BLaER1 (cell line): ENCODE results near the gene GTF2IRD1.
A peak's percentile ranks its signal among the peaks of the same experiment; 100 is the strongest.

Experiments used
- H3K27ac ChIP-seq: shearing (Covaris generic); formaldehyde crosslinking; 2 replicates; pipeline ENCODE4 v1.8.1; 2022
- H3K27me3 ChIP-seq: shearing (Covaris generic); formaldehyde crosslinking; 2 replicates; pipeline ENCODE4 v1.8.1; 2022
- H3K36me3 ChIP-seq: shearing (Covaris generic); formaldehyde crosslinking; 2 replicates; pipeline ENCODE4 v1.8.1; 2022
- H3K4me1 ChIP-seq: shearing (Covaris generic); formaldehyde crosslinking; 2 replicates; pipeline ENCODE4 v1.8.1; 2022
- H3K4me2 ChIP-seq: shearing (Covaris generic); formaldehyde crosslinking; 2 replicates; pipeline ENCODE4 v1.8.1; 2022
- H3K4me3 ChIP-seq: shearing (Covaris generic); formaldehyde crosslinking; 2 replicates; pipeline ENCODE4 v1.8.1; 2022
- H3K9ac ChIP-seq: shearing (Covaris generic); formaldehyde crosslinking; 2 replicates; pipeline ENCODE4 v1.8.1; 2022
- H3K9me3 ChIP-seq: shearing (Covaris generic); formaldehyde crosslinking; 2 replicates; pipeline ENCODE4 v1.8.1; 2022
- H4K20me1 ChIP-seq: shearing (Covaris generic); formaldehyde crosslinking; 2 replicates; pipeline ENCODE4 v1.8.1; 2022
- Cebpa-rat ChIP-seq: shearing (Covaris generic); IDR thresholded peaks from 2 replicates; pipeline ENCODE4 v1.8.1; 2022

The GTF2IRD1 gene

DNA sequence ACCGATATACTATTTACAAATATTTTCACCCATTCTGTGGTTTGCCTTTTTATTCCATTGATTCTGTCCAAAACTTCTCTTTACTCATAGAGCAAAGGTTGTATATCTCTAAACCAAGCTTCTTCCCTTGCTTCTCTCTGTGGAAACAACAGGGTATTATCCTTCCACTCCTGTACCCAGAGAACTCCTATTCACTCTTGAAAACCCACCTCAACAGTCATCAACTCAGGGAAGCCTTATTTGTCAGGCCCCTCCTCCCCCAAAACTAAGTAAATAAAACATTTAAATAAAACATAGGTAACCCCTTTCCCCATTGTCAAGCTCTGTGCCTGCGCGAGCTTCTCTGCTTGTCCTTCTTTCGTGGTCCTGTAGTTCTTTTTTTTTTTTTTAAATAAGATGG, 44.6 kb downstream of the GTF2IRD1 start:
- Histone ChIP-seq H3K9ac (no peak overlapping the region), H3K4me3 (no peak overlapping the region), H3K4me1 (peaks cover 43% of the 10 kb centered on the region), H3K4me2 (no peak overlapping the region), H3K9me3 (no peaks in the 10 kb centered on the region), H3K36me3 (peaks cover 36% of the 10 kb centered on the region), H3K27me3 (no peaks in the 10 kb centered on the region), H3K27ac (no peak overlapping the region), H4K20me1 (peaks cover 99% of the 10 kb centered on the region)
- TF ChIP-seq Cebpa-rat, result no peak

DNA sequence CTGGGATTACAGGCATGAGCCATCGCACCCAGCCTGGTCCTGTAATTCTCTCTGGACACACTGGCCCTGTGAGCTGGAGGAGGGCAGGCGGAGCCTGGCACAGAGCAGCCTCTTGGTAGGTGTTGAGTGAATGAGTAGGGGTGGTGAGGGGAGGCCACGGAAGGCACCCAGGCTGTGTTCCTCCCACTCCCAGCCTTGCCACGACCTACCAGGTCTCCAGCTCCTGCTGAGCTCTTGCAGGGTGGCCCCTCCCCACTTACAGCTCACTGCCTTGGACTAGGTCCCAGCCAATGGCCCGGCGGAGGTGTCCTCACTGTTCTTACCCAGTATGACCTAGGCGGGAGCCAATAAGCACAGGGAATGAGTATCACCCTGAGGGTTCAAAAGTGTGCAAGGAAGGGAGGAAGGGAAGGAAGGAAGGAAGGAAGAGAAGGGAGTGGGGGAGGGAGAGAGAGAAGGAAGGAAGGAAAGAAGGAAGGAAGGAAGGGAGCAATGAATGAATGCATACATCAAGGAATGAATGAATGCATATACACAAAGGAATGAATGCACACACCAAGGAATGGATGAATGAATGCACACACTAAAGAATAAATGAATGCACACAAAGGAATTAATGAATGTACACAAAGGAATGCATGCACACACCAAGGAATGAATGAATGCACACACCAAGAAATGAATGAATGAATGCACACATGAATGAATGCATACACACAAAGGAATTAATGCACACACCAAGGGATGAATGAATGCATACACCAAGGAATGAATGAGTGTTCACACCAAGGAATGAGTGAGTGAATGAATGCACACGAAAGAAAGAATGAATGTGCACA, 45.5 kb downstream of the GTF2IRD1 start:
- Histone ChIP-seq H3K4me3 (no peak overlapping the region), H3K27ac (no peak overlapping the region), H4K20me1 (peaks cover 99% of the 10 kb centered on the region), H3K27me3 (no peaks in the 10 kb centered on the region), H3K4me2 (no peak overlapping the region), H3K9me3 (no peaks in the 10 kb centered on the region), H3K9ac (no peak overlapping the region), H3K36me3 (peaks cover 37% of the 10 kb centered on the region; the same call in 1 of the 2 replicates), H3K4me1 (peaks cover 35% of the 10 kb centered on the region)
- no peak for TF ChIP-seq Cebpa-rat

DNA sequence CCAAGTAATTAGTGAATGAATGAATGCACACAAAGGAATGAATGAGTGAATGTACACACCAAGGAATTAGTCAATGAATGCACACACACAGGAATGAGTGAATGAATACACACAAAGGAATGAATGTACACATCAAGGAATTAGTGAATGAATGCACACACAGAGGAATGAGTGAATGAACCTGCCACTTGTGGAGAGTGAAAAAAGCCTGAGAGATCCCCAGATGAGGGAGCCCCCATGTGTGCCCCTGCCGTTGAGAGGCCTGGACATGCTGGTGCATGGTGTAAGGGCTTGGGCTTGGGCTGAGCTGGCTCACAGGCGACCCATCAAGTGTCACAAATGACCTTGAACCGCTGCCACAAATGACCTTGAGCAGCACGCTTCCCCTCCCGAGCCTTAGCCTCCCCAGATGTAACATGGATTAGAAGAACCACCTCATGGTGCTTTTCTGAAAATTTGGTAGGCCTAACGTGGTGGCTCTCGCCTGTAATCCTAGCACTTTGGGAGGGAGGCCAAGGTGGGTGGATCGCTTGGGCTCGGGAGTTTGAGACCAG, 46.2 kb downstream of the GTF2IRD1 start:
- peak overlapping the region; percentile 20; the same call in 1 of the 2 replicates for H3K4me2 ChIP-seq
- no peaks in the 10 kb centered on the region for H3K9me3 ChIP-seq
- H3K36me3 ChIP-seq, result peaks cover 40% of the 10 kb centered on the region; the same call in 1 of the 2 replicates
- peaks cover 31% of the 10 kb centered on the region for H3K4me1 ChIP-seq
- no peaks in the 10 kb centered on the region for H3K27me3 ChIP-seq
- no peak overlapping the region for H3K9ac ChIP-seq
- H3K4me3 ChIP-seq, result no peak overlapping the region
- no peak for TF ChIP-seq Cebpa-rat
- H4K20me1 ChIP-seq, result peaks cover 99% of the 10 kb centered on the region
- H3K27ac ChIP-seq, result no peak overlapping the region

DNA sequence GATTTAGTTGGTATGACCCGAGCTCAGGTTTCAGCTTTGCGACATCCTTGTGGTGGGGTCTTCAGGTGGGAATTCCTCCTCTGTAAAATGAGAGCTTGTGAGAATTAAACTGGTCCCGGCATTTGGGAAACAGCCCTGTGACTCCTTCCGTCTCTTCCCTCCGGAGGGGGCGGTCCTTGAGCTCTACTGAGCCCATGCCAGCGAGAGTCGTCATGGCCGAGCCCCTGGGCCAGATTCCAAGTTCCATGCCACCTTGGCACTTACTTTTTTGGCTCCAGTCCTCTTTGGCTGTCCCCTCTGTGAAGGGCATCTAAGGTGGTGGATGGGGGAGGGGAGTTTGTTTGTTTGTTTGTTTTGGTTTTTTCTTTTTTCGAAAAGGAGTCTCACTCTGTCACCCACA, 47.6 kb downstream of the GTF2IRD1 start:
- no peak overlapping the region for H3K27ac ChIP-seq

DNA sequence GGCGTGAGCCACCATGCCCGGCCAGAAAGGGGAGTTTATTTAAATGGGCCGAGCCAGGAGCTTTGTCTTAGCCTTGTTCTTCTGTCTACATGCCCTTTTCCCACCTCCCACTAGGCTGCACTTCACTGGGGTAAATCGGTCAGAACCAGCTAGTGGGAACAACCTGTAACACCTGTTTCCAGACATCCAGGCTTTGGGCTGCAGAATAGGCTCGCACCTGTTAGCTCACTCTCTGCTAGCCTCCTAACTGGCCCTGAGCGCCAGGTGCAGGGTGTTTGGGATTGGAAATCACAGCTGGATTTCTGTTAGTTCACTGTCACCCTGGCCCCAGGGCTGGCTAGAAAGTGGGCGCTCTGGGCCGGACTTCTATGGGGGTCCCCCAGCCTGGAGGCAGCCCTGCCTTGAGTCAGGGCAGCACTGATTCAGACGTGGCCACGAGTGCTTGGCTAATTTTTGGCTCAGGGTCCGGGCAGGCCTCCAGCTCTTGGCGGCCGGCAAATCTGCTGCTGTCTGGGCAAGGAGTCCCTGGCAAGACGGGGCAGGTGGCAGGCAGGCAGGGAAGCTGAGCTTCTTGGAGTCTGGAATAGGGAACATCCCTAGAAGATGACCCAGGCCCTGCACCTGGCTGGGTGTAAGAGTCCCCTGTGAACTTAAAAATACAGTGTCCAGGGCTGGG, 48.6 kb downstream of the GTF2IRD1 start:
- Histone ChIP-seq H3K4me3 (no peak overlapping the region), H3K27ac (no peak overlapping the region), H3K4me1 (peaks cover 24% of the 10 kb centered on the region), H3K27me3 (no peaks in the 10 kb centered on the region), H3K9me3 (no peaks in the 10 kb centered on the region), H3K36me3 (peaks cover 32% of the 10 kb centered on the region; the same call in 1 of the 2 replicates), H4K20me1 (peaks cover 99% of the 10 kb centered on the region), H3K9ac (no peak overlapping the region), H3K4me2 (no peak overlapping the region)
- no peak for TF ChIP-seq Cebpa-rat

More for the DNA sequence above, 47.6 kb downstream of the GTF2IRD1 start:
- no peak overlapping the region for H3K4me3 ChIP-seq
- H3K9me3 ChIP-seq, result no peaks in the 10 kb centered on the region
- no peak overlapping the region for H3K9ac ChIP-seq
- H3K27me3 ChIP-seq, result no peaks in the 10 kb centered on the region
- no peak overlapping the region for H3K4me2 ChIP-seq
- H3K36me3 ChIP-seq, result peaks cover 40% of the 10 kb centered on the region; the same call in 1 of the 2 replicates
- H3K4me1 ChIP-seq, result peaks cover 24% of the 10 kb centered on the region
- no peak for TF ChIP-seq Cebpa-rat
- H4K20me1 ChIP-seq, result peaks cover 99% of the 10 kb centered on the region

DNA sequence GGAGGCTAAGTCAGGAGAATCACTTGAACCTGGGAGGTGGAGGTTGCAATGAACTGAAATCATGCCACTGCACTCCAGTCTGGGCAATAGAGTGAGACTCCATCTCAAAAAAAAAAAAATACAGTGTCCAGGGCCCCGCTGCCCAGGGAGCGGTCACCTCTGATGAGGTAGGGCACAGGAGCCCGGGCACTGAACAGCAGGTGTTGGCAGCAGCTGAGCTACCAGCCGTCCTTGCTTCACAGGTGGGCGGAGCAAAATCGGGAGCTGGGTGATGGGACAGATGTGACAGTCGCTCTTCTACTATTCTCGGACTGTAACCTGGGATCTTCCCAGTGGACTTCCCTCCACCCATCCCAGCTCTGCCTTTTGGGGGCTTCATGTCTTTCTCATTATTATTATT, 49.4 kb downstream of the GTF2IRD1 start:
- peaks cover 38% of the 10 kb centered on the region for H3K36me3 ChIP-seq
- H3K9ac ChIP-seq, result no peak overlapping the region
- H3K9me3 ChIP-seq, result no peaks in the 10 kb centered on the region
- no peak overlapping the region for H3K27ac ChIP-seq
- TF ChIP-seq Cebpa-rat, result no peak
- peaks cover 99% of the 10 kb centered on the region for H4K20me1 ChIP-seq
- no peaks in the 10 kb centered on the region for H3K27me3 ChIP-seq
- peaks cover 24% of the 10 kb centered on the region for H3K4me1 ChIP-seq
- no peak overlapping the region for H3K4me3 ChIP-seq
- no peak overlapping the region for H3K4me2 ChIP-seq

DNA sequence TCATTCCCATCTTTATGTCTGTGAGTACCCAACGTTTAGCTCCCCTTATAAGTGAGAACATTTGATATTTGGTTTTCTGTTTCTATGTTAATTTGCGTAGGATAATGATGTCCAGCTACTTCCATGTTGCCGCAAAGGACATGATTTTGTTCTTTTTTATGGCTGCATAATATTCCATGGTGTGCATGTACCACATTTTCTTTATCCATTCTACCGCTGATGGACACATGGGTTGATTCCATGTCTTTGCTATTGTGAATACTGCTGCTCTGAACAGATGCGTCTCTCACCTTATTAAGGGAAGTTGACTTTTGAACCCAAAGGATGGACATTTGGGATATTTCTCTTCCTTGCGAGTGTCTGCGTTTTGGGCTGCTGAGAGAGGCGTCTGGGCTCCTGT, 50.2 kb downstream of the GTF2IRD1 start:
- H3K27ac ChIP-seq, result no peak overlapping the region
- H3K27me3 ChIP-seq, result no peaks in the 10 kb centered on the region
- peaks cover 100% of the 10 kb centered on the region for H4K20me1 ChIP-seq
- H3K4me1 ChIP-seq, result peaks cover 23% of the 10 kb centered on the region
- no peak overlapping the region for H3K9ac ChIP-seq
- no peak overlapping the region for H3K4me3 ChIP-seq
- H3K4me2 ChIP-seq, result no peak overlapping the region
- no peak for TF ChIP-seq Cebpa-rat
- peaks cover 46% of the 10 kb centered on the region for H3K36me3 ChIP-seq
- no peaks in the 10 kb centered on the region for H3K9me3 ChIP-seq

DNA sequence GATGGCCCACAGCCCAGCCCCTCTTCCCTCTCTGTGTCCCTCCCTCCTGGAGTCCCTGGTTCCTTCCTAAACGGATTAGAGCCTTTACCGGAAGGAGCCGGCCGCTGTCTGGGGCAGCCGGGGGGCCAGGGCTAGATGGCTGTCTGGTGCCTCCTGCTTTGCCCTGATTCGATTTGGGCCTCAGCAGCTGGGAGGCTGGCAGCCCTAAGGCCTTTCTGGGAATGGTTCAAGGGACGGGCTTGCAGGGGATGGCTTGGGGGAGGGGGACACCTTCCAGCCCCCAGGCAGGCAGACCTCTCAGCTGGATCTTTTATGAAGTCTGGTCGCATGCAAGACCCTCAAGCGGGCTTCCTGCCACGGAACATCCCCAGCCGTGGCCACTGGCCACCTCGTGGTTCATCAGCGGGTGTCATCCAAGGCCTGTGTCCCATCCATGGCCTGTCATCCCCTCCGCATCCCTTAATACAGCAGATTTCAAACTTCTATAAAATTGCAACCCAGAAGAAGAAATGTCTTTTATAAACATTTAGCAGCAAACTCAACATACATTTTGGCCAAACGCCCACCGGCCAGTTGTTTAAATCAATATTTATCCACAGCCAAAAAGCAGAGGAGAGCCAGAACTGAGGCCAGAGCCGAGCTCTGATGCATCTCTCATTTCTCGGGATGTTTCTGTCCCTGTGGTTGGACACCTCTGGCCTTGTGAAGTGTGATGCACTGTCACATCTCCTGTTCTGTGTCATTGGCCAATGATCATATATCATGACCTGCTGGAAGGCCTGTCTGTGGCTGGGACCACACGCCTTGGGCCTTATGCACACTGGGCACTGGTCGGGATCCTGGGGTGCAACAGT, 52.0 kb downstream of the GTF2IRD1 start:
- Histone ChIP-seq H3K27ac (no peak overlapping the region), H4K20me1 (peaks cover 83% of the 10 kb centered on the region), H3K4me1 (peaks cover 5% of the 10 kb centered on the region), H3K4me2 (no peak overlapping the region), H3K9ac (0 out of 2 replicates have a peak overlapping the region, but pooled peaks have one; percentile 24), H3K4me3 (no peak overlapping the region), H3K36me3 (peaks cover 55% of the 10 kb centered on the region), H3K27me3 (no peaks in the 10 kb centered on the region), H3K9me3 (no peaks in the 10 kb centered on the region)
- no peak for TF ChIP-seq Cebpa-rat

DNA sequence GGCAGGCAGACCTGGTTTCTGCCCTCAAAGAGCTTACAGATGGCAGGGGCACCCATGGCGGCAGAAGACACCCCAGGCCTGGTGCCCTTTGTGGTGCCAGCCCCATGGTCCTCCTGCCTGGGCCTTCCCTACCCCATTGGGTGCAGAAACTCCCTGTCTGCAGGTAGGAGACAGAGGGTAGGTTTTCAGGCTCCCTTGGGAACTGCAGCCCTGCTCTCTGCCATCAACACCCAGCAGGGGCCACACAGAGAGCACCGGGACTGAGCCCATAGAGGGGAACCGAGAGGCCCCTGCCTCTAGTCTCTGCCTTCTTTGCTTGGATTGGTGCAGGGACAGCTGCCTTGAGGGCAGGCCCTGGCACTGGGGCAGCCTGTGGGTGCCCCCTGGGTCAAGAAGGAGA, 52.6 kb downstream of the GTF2IRD1 start:
- no peak overlapping the region for H3K4me3 ChIP-seq
- 0 out of 2 replicates have a peak overlapping the region, but pooled peaks have one; percentile 53 for H3K27ac ChIP-seq

More for the DNA sequence above, 52.6 kb downstream of the GTF2IRD1 start:
- no peak overlapping the region for H3K4me2 ChIP-seq
- H3K9ac ChIP-seq, result 0 out of 2 replicates have a peak overlapping the region, but pooled peaks have one; percentile 15
- peaks cover 76% of the 10 kb centered on the region for H4K20me1 ChIP-seq
- peaks cover 59% of the 10 kb centered on the region for H3K36me3 ChIP-seq
- no peaks in the 10 kb centered on the region for H3K27me3 ChIP-seq
- H3K4me1 ChIP-seq, result no peaks in the 10 kb centered on the region
- TF ChIP-seq Cebpa-rat, result no peak
- no peaks in the 10 kb centered on the region for H3K9me3 ChIP-seq
